ENCODE data around the gene GMDS. TPM values are rescaled to one million over a fixed set of nuclear protein-coding genes. Genes with fewer than 3 reads are reported as not detected.

The GMDS gene
- polyA plus RNA-seq, 1 donor (not counting 4 experiments of a cell fraction or from before 2014, with no cell fraction given): 22.1 TPM

DNA sequence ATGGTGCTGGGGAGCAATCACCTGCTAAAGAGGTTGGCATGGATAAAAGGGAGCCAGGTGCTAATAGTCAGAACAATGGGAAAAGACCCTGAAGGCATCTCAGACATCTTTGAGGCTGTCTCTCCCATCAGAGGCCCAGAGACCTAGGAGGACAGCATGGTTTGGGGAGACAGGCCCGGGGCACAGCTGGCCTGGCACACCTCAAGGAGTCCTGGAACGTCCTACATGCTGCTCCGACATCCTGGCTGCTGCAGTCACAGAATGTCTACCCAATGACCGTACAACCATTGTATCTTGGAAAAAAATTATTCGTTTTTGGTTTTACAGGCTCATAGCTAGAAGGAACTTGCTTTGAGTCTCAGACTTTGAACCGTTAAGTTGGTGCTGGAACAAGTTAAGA is 4.4 kb downstream of the GMDS start:
- no peak overlapping the region for H3K4me3 ChIP-seq (ENCODE audit: control insufficient read depth in 2 of 3, extremely low read depth in 1 of 3, insufficient read depth in 2 of 3, low read depth in 1 of 3, low read length in 3 of 3)
- peaks cover 13% of the 10 kb centered on the region for H3K4me1 ChIP-seq (ENCODE audit: control insufficient read depth, extremely low read depth, insufficient read depth, low read length)
- H3K27ac ChIP-seq (ENCODE audit: control insufficient read depth, insufficient read depth, low read length): no peak overlapping the region
- no peak overlapping the region for H3K4me2 ChIP-seq (ENCODE audit: control insufficient read depth, extremely low read depth, insufficient read depth, low read depth, low read length)
- H3K27me3 ChIP-seq (ENCODE audit: control insufficient read depth, extremely low read depth, insufficient read depth, low read length): no peaks in the 10 kb centered on the region
- H4K20me1 ChIP-seq (ENCODE audit: control insufficient read depth, extremely low read depth, insufficient read depth, low read length): no peaks in the 10 kb centered on the region
- H3K9me1 ChIP-seq (ENCODE audit: control insufficient read depth, extremely low read depth, insufficient read depth, low read length): no peaks in the 10 kb centered on the region
- H3K36me3 ChIP-seq (ENCODE audit: control insufficient read depth in 2 of 2, extremely low read depth in 1 of 2, insufficient read depth in 2 of 2, low read length in 2 of 2): no peaks in the 10 kb centered on the region
- no peak overlapping the region for H3K9ac ChIP-seq (ENCODE audit: control insufficient read depth, extremely low read depth, insufficient read depth, low read length)
- FAIRE-seq: no peak
- no peaks in the 10 kb centered on the region for H3K9me3 ChIP-seq (ENCODE audit: control insufficient read depth, low read depth, low read length)
- TF ChIP-seq, protein P1, sequence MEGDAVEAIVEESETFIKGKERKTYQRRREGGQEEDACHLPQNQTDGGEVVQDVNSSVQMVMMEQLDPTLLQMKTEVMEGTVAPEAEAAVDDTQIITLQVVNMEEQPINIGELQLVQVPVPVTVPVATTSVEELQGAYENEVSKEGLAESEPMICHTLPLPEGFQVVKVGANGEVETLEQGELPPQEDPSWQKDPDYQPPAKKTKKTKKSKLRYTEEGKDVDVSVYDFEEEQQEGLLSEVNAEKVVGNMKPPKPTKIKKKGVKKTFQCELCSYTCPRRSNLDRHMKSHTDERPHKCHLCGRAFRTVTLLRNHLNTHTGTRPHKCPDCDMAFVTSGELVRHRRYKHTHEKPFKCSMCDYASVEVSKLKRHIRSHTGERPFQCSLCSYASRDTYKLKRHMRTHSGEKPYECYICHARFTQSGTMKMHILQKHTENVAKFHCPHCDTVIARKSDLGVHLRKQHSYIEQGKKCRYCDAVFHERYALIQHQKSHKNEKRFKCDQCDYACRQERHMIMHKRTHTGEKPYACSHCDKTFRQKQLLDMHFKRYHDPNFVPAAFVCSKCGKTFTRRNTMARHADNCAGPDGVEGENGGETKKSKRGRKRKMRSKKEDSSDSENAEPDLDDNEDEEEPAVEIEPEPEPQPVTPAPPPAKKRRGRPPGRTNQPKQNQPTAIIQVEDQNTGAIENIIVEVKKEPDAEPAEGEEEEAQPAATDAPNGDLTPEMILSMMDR (optimal IDR thresholded peaks at IDR 0.05 in 1 of 3, IDR thresholded peaks at IDR 0.05 in 1 of 3, conservative IDR thresholded peaks at IDR 0.05 in 1 of 3; ENCODE audit: extremely low read depth in 1 of 3, insufficient read depth in 2 of 3, low read length in 3 of 3): no peak
- no peak for TF ChIP-seq EZH2 (IDR thresholded peaks at IDR 0.05; ENCODE audit: low read length)
- DNase-seq (ENCODE audit: low read depth, low spot score): no peak
- dilution Hi-C loops (cut with MboI; ENCODE audit: extremely low pct_ligation_motif_present, low sequenced_read_pairs): no loop called here
- no peak overlapping the region for H2AFZ ChIP-seq (ENCODE audit: control insufficient read depth, low read length)
- H3K79me2 ChIP-seq (ENCODE audit: control insufficient read depth, insufficient read depth, low read length): peaks cover 18% of the 10 kb centered on the region

DNA sequence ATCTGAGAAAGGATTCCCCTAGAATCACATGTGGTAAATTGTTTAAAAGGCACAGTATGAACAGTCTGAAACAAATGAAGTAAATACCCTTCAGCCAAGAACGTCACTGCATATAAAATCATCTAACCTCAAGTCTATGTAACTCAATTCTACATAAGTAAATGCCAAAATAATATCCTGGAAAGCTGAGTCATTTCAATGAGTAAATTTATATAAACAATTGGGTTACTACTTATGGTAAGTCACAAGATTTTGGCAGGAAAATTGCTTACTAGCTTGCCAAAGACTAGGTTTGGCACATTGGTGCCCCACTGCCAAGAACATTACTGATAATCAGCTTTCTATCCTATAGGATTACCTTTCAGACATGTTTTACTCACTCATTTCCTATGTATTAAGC is 8.4 kb downstream of the GMDS start:
- Histone ChIP-seq H3K27me3 (ENCODE audit: control insufficient read depth, extremely low read depth, insufficient read depth, low read length) (no peaks in the 10 kb centered on the region), H3K9ac (ENCODE audit: control insufficient read depth, extremely low read depth, insufficient read depth, low read length) (no peak overlapping the region), H3K4me3 (ENCODE audit: control insufficient read depth in 2 of 3, extremely low read depth in 1 of 3, insufficient read depth in 2 of 3, low read depth in 1 of 3, low read length in 3 of 3) (no peak overlapping the region), H3K9me3 (ENCODE audit: control insufficient read depth, low read depth, low read length) (no peaks in the 10 kb centered on the region), H2AFZ (ENCODE audit: control insufficient read depth, low read length) (no peak overlapping the region), H3K4me1 (ENCODE audit: control insufficient read depth, extremely low read depth, insufficient read depth, low read length) (peaks cover 8% of the 10 kb centered on the region), H3K36me3 (ENCODE audit: control insufficient read depth in 2 of 2, extremely low read depth in 1 of 2, insufficient read depth in 2 of 2, low read length in 2 of 2) (no peaks in the 10 kb centered on the region), H3K27ac (ENCODE audit: control insufficient read depth, insufficient read depth, low read length) (no peak overlapping the region), H3K79me2 (ENCODE audit: control insufficient read depth, insufficient read depth, low read length) (peaks cover 6% of the 10 kb centered on the region), H3K4me2 (ENCODE audit: control insufficient read depth, extremely low read depth, insufficient read depth, low read depth, low read length) (peak overlapping the region; percentile 34), H4K20me1 (ENCODE audit: control insufficient read depth, extremely low read depth, insufficient read depth, low read length) (no peaks in the 10 kb centered on the region), H3K9me1 (ENCODE audit: control insufficient read depth, extremely low read depth, insufficient read depth, low read length) (no peaks in the 10 kb centered on the region)
- dilution Hi-C loops (cut with MboI; ENCODE audit: extremely low pct_ligation_motif_present, low sequenced_read_pairs): no loop called here
- DNase-seq (ENCODE audit: low read depth, low spot score) (peak; percentile 33), FAIRE-seq (no peak)
- TF ChIP-seq, protein P1 (optimal IDR thresholded peaks at IDR 0.05 in 1 of 3, IDR thresholded peaks at IDR 0.05 in 1 of 3, conservative IDR thresholded peaks at IDR 0.05 in 1 of 3; ENCODE audit: extremely low read depth in 1 of 3, insufficient read depth in 2 of 3, low read length in 3 of 3): no peak
- no peak for TF ChIP-seq EZH2 (IDR thresholded peaks at IDR 0.05; ENCODE audit: low read length)

Measured in keratinocyte (primary cell).